Psoas muscle (tissue), 8 donors: ENCODE results near the gene CHD6. TPM values are rescaled to one million over a fixed set of nuclear protein-coding genes. Genes with fewer than 3 reads are reported as not detected.

Source experiments
- ATAC-seq, 4 donors: fragments of 200-7000 bp; cut with Tn5 transposase; one replicate each; pipeline ENCODE4 v1.9.1; 2020; ENCODE audit warnings: moderate library complexity in 3 of 4, mild to moderate bottlenecking in 2 of 4
- DNase-seq, 2 donors: peaks; one replicate each; pipeline ENCODE4 v3.0.0-alpha.2; 2020
- H3K27ac ChIP-seq: fragments of 200-600 bp; one replicate; pipeline ENCODE4 v1.8.0; 2022
- H3K27me3 ChIP-seq, 3 donors: fragments of 200-600 bp in 1 of 3; one replicate each; pipeline versions ENCODE4 v1.6.1 to v1.8.0; 2013 to 2022; ENCODE audit warnings: low read length in 2 of 3, mild to moderate bottlenecking in 2 of 3, moderate library complexity in 1 of 3; ENCODE audit not compliant: insufficient read depth in 3 of 3
- H3K36me3 ChIP-seq, 2 donors: fragments of 200-600 bp in 1 of 2; one replicate each; pipeline versions ENCODE4 v1.6.1 to v1.8.0; 2013 to 2022; ENCODE audit warnings: low read depth in 1 of 2, mild to moderate bottlenecking in 1 of 2, moderate library complexity in 1 of 2; ENCODE audit not compliant: insufficient read depth in 1 of 2
- H3K4me1 ChIP-seq: fragments of 200-600 bp; one replicate; pipeline ENCODE4 v1.8.0; 2022
- H3K4me3 ChIP-seq: fragments of 200-600 bp; one replicate; pipeline ENCODE4 v1.8.0; 2022; ENCODE audit warnings: mild to moderate bottlenecking
- H3K9me3 ChIP-seq: fragments of 200-600 bp; one replicate; pipeline ENCODE4 v1.8.0; 2022
- WGBS, 3 donors: extraction: QIAGEN DNeasy Blood & Tissue Kit; methylation state at CpG; one replicate each; pipeline versions ENCODE4 v1.1.6 to v1.1.7; 2013; 5-methylcytosine and 5-hydroxymethylcytosine counted together
- intact Hi-C, 2 donors: fragments of 100-400 bp; cut with DNase I; formaldehyde crosslinking; loops; one replicate each; pipeline versions ENCODE4 v1.11.0 to v1.14.2; 2022
- polyA plus RNA-seq, 3 donors: library from polyadenylated mRNA; stranded (reverse); fragments of 200-250 nt; gene quantifications; one replicate each; pipeline ENCODE4 v1.2.3, GENCODE V29; 2013
- total RNA-seq, 4 donors: library from RNA; stranded (reverse); fragmentation: NEBNext Ultra II Directional in 2 of 4; extraction: Animal tissue kit (Norgen Biotek cat#: 25700) in 2 of 4; gene quantifications; one replicate each; pipeline versions ENCODE4 v1.2.1 to v1.2.4, GENCODE V29; 2021 to 2023
- TF ChIP-seq, protein P1 (sequence below): fragments of 200-600 bp; IDR thresholded peaks from one replicate; pipeline ENCODE4 v1.8.0; 2022; ENCODE audit warnings: antibody characterized with exemption
- donor health status: healthy with polysubstance abuse.
- donor health status: DM: no; HTN: no; CAD: no; lungs with moderate emphysema.
- donor health status: Bipolar disorder and iron deficiency.
- donor health status: healthy.
- donor health status: DM: yes; HTN: yes; CAD: no.
- donor health status: DM: no; HTN: no; CAD: no.
- donor health status: DM: no; HTN: no; CAD: no.
- donor health status: DM: yes; HTN: yes; CAD: no.

The CHD6 gene
- total and polyA plus RNA-seq, 7 donors, result 1.7 to 30.4 (median 17.2) TPM

DNA sequence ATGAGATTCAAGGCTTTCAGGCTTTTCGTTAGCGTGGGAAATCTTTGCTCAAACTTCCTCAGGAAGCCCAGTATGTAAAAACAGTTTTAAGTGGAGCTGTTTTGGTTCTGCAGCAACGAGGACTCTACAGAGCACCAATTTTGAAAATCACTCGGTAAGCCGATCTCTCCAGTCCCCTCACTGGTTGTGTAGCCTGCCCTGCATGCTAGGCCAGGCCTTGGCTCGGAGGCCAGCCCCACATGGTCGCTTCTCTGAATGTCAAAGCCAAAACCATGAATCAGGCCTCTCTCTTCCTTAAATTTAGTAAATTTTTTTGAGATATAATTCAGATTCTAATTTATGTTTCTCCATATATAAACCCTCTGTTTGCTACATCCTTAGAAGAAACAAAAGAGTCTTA, 108.0 kb downstream of the CHD6 start:
- intact Hi-C loops, result loop anchor here in 1 of 2 donors (10.0 kb wide), 1 partner anchor 105 kb away; the partner anchor contains the start of gene CHD6
- TF ChIP-seq, protein P1, sequence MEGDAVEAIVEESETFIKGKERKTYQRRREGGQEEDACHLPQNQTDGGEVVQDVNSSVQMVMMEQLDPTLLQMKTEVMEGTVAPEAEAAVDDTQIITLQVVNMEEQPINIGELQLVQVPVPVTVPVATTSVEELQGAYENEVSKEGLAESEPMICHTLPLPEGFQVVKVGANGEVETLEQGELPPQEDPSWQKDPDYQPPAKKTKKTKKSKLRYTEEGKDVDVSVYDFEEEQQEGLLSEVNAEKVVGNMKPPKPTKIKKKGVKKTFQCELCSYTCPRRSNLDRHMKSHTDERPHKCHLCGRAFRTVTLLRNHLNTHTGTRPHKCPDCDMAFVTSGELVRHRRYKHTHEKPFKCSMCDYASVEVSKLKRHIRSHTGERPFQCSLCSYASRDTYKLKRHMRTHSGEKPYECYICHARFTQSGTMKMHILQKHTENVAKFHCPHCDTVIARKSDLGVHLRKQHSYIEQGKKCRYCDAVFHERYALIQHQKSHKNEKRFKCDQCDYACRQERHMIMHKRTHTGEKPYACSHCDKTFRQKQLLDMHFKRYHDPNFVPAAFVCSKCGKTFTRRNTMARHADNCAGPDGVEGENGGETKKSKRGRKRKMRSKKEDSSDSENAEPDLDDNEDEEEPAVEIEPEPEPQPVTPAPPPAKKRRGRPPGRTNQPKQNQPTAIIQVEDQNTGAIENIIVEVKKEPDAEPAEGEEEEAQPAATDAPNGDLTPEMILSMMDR, result no peak
- Histone ChIP-seq H3K4me3 (peak overlapping the region; percentile 8), H3K4me1 (peaks cover 52% of the 10 kb centered on the region), H3K9me3 (no peaks in the 10 kb centered on the region), H3K27me3 (no peaks in the 10 kb centered on the region), H3K36me3 (no peaks in the 10 kb centered on the region), H3K27ac (peak overlapping the region; percentile 65)
- ATAC-seq (peak; percentile 59 to 68 (median 62)), DNase-seq (peak in 1 of 2 donors; percentile 18)
- WGBS, 3 donors, result 18 to 36% (median 22%) methylated on average over 7 of the region's 7 CpGs

DNA sequence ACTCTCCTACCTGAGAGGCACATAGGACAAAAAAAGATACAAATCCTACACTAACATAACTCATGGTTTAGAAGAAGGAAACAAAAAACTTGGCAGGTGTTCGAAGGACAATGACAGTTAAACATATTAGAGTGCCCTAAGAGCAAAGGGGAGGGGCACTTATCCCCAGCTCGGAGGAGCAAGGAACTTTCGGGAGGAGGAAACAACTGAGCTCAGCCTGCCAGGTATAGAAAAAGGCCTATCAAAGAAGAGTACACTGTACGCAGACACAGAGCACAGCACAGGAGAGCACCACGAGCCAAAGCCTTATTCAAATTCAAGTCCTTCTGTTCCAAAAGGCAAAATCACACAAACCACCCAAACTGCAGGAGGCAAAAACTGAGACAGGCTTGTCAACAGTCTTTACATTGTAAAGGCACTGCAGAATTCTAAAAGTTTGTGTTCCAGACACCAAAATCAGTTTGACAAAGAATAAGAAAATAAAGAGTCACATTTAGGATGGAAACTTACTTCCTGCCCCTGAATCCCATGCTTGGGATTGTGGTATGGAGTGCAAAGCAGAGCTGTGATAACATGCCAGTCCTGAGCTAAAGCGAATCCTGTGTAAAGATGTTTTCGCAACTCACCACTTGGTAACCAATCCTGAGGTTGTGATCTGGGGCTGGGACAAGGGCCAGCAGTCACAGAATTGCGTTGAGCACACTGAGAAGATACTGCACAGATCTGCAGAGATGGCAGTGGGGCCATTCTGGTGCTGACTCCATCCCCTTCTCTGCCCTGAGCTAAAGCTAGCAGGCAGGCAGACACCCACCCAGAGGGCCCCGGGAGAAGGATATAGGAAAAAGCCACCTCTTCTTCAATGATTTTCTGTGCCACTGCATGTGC, 108.6 kb downstream of the CHD6 start:
- intact Hi-C loops, result loop anchor here in 1 of 2 donors (10.0 kb wide), 1 partner anchor 105 kb away; the partner anchor contains the start of gene CHD6
- H3K27ac ChIP-seq, result peak overlapping the region; percentile 65
- H3K4me3 ChIP-seq, result peak overlapping the region; percentile 8
- no peaks in the 10 kb centered on the region for H3K36me3 ChIP-seq
- TF ChIP-seq, protein P1, result no peak
- H3K4me1 ChIP-seq, result peaks cover 47% of the 10 kb centered on the region
- peak; percentile 57 to 81 for DNase-seq
- H3K27me3 ChIP-seq, result no peaks in the 10 kb centered on the region
- no peaks in the 10 kb centered on the region for H3K9me3 ChIP-seq
- ATAC-seq, result peak; percentile 89 to 95 (median 90)
- 20 to 49% (median 25%) methylated on average over 9 of the region's 9 CpGs for WGBS, 3 donors

DNA sequence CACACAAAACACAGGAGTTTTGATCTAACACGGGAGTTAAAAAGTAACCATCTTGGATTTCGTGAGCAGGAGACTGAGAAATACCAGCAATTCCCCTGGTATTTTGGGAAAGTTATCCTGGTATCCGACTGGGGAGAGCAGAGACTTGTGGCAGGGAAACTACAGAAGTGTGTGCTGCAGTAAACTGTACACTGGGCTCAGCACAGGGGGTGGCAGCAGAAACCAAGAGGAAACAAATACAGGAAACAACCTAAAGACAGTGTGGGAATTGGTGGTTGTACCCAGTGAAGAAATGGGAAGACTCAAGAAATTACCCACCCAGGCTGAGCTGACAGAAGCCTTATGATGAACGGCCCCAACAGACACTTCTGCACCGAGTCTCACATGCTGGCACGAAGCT, 109.8 kb downstream of the CHD6 start:
- H3K4me3 ChIP-seq, result no peak overlapping the region
- intact Hi-C loops, result no loop called here
- TF ChIP-seq, protein P1, result no peak
- DNase-seq (no peak), ATAC-seq (no peak)
- peak overlapping the region; percentile 65 for H3K27ac ChIP-seq
- H3K4me1 ChIP-seq, result peaks cover 35% of the 10 kb centered on the region
- WGBS, 3 donors, result 45 to 56% (median 46%) methylated on average over 6 of the region's 6 CpGs
- H3K9me3 ChIP-seq, result no peaks in the 10 kb centered on the region
- H3K36me3 ChIP-seq, result no peaks in the 10 kb centered on the region
- no peaks in the 10 kb centered on the region for H3K27me3 ChIP-seq

DNA sequence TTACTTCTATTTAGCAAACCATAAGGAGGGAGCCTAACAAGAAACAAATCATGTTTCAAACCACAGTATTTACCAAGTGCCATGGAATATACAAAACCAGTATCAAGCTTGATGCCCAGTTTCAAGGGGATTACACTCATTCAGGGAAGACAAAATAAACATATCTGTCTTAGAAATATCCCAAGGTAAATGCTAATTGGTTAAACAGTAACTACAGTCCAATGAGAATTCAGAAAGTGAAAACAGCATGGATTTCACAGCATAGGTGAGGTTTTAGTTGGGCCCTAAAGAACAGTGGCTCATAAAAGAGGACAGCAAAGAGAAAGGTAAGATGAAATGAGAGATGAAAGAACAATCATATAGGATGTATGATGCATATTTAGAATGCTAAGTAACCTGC, 110.3 kb downstream of the CHD6 start:
- no peak overlapping the region for H3K27ac ChIP-seq
- no peaks in the 10 kb centered on the region for H3K36me3 ChIP-seq
- H3K9me3 ChIP-seq, result no peaks in the 10 kb centered on the region
- no peak for DNase-seq
- intact Hi-C loops, result no loop called here
- TF ChIP-seq, protein P1, result no peak
- no peak for ATAC-seq
- H3K4me3 ChIP-seq, result no peak overlapping the region
- no peaks in the 10 kb centered on the region for H3K27me3 ChIP-seq
- H3K4me1 ChIP-seq, result peaks cover 35% of the 10 kb centered on the region
